PC-9 (cell line): ENCODE measurements around the gene HADH.

Experiments used
- CTCF ChIP-seq: fragments of 200-600 bp; sonication (generic); conservative IDR thresholded peaks from 2 replicates; pipeline ENCODE4 v1.6.1; 2017; ENCODE audit warnings: mixed run types, antibody characterized with exemption, mild to moderate bottlenecking, moderate library complexity
- EZH2 ChIP-seq: fragments of 200-600 bp; sonication (generic); IDR thresholded peaks from 2 replicates; pipeline ENCODE4 v1.8.0; 2017; ENCODE audit warnings: antibody characterized with exemption, low read depth

- no peak for TF ChIP-seq CTCF
- TF ChIP-seq EZH2: no peak
Observed at GRCh38 chr4:108045687-108046024, 56.0 kb downstream of the HADH start.
